HG03575 (cell line): ENCODE results near the gene WDFY4.

Experiments
- ATAC-seq: cut with Tn5 transposase; IDR thresholded peaks from one replicate; pipeline ENCODE4 v1.9.1; 2021; ENCODE audit not compliant: unreplicated experiment, insufficient number of reproducible peaks, low FRiP score; ENCODE audit errors: extremely low read depth

Gene WDFY4

DNA sequence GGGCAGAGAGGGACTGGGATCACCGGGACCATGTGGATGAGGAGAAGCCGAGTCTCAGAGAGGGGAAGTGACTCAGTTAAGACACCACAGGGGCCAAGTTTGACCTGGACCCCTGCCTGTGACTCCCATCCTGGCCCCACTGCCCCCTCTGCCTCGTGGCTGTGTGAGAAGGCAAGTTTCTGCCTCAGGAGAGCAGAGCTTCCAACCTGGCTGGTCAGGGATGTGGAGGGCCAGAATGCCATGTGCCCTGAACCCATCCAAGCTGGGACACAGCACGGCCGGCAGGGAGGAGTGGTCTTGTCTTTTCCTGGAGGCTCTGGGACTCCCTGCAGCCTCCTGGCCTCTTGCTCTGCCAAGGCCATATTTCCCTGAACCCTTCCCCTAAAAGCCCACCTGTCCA, 19.5 kb downstream of the WDFY4 start:
- ATAC-seq: no peak

DNA sequence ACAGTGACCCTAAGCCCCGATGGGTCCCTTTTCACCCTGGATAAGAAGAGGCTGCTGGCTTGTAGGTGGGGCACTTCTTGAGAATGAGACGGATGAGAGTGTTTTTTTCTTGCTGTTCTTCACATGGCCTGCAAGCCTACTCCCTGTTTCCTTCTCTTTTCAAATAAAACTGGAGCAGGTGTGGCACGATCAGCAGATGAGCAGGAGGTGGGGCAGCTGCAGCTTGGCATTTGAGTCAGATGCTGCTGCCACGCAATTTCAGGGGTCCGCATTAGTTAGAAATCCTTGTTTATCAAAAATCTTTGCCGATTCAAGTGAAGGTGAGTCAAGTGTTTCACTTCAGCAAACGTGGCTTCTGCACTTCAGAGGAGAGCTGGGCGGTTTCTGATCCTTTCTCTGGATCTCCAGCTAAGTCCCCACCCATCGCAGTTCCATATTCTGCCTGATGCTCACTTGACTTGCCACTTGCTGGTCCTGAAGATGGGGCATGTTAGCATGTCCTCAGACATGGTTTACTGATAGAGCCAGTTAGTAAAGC, 20.8 kb downstream of the WDFY4 start:
- no peak for ATAC-seq

DNA sequence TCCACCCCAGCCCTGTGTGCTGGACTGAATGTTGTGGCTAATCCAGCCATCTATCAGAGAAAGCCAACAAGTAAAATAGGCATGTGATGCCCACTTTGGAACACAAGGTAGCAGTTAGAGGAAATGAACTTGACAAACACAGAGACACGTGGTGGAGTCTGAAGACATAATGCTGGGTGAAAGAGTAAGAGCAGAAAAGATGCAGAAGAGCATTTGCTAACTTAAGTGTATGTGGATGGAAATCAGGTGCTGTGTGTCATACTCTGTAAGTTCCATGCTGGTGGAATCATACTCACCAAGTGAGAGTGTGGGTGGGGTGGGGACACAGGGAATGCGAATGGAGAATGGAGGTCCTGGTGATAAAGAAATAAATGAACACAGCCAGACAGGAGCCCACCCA, 22.8 kb downstream of the WDFY4 start:
- no peak for ATAC-seq

DNA sequence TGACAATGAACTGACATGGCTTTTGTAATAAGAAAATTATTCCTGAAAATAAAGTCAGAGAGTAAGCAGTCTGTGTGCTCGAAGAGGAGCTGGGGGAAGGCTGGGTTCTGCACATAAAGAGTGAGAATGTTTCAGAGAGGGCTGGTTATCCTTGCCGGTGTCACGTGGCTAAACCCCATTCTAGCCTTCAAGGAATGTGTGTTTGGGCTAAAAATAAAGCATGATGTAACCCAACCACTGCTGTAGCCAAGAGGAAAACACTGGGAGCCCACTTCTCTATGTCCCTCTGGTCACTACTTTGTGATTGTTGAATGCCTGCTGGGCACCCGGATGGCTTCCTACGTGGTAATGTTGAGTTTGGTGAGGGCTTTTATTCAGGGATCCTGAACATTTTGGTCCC, 23.5 kb downstream of the WDFY4 start:
- ATAC-seq: no peak

DNA sequence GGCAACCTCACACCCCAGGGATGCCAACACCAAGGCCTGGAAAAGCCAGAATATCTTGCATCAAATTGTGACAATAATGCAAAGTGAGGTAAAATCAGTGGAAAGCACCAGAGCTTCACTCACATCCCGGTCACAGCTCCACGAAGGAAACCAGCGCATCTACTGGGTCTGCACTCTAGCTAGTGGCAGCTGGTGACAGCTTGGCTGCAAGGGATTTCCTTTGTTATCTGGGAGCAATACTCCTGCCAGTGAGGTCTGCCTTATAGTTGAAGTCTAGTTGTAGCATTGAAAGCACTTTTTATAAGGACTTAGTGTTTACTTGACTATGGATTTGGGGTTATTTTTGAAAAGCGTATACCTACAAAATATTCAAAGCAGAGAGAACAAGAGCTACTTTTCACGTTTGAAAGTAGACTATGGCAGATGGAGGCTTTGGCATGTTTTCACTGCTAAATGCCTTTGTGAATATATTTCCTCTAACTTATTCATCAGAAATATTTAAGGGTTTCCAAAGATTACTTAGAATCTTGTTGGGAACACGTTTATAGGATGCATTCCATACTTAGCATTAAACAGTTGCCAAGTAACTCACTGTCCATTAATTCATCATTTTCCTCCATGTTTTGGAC, 26.1 kb downstream of the WDFY4 start:
- ATAC-seq: no peak

DNA sequence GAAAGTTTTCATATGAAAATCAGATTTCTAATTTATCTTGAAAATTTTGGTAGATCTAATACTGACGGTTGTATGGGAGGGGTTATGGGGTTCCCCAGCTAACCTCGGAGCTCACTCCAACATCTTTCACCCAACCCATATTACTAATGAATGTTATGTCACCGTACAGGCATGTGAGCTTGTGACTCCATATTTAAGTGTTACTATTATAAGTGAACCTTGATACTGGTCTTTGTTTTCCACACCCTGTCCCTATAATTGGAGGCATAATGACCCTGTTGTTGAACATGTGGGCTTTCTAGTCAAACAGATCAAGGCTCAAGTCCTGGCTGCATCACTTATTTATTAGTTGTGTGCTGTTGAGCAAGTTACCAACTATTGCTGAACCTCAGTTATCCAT, 27.2 kb downstream of the WDFY4 start:
- ATAC-seq: no peak

DNA sequence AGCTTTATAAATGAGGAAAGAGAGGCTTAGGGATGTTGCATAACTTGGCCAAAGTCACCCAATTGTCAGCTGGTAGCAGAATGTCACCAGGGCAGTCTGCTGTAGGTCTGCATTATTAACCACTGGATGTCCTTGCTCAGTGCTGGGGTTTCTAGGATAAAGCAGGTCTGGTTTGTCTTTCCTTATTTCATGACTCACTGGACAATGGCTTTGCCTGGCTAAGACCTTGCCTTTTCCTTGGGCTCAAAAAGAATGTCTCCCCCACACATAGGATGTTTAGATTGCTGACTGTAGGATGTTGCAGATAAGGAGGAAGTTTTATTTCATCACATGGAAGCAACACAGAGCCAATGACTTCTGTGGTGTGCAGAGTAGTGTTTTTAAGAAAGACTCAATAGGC, 29.4 kb downstream of the WDFY4 start:
- no peak for ATAC-seq

DNA sequence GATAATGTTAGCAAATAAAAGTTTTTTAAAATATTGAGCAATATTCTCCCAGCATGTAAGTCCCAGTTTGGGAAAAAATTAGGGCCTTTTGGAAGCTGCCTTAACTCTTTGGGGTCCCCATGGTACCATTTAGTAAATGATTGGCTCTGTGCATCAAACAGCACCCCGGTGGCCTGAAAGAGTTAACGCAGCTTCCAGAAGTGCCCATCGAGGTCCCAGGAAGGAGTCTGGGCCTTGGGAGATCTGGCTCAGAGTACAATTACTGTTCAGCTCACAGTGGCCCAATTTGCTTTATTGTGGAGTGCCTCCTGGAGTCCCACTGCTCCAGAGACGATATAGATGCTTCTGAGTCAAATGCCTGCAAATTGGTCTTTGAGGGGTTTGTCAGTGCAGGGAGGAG, 31.7 kb downstream of the WDFY4 start:
- no peak for ATAC-seq

DNA sequence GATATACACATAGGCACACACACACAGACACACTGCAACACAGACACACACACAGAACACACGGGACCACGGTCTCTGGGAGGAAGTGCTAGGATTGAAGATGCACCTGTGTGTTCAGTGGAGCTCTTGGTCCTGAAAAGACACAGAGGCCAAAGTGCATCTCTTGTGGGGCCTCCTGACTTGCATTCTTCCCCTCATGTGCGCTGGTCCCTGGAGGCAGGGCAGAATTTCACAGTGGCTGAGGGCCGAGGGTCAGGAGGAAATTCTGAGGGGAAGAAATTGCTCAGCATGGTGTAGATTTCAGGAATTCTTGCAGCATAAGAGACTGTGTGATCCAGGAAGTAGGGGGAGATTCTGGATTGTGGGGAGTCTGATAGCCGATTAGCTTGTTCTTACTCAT, 35.9 kb downstream of the WDFY4 start:
- ATAC-seq: no peak

DNA sequence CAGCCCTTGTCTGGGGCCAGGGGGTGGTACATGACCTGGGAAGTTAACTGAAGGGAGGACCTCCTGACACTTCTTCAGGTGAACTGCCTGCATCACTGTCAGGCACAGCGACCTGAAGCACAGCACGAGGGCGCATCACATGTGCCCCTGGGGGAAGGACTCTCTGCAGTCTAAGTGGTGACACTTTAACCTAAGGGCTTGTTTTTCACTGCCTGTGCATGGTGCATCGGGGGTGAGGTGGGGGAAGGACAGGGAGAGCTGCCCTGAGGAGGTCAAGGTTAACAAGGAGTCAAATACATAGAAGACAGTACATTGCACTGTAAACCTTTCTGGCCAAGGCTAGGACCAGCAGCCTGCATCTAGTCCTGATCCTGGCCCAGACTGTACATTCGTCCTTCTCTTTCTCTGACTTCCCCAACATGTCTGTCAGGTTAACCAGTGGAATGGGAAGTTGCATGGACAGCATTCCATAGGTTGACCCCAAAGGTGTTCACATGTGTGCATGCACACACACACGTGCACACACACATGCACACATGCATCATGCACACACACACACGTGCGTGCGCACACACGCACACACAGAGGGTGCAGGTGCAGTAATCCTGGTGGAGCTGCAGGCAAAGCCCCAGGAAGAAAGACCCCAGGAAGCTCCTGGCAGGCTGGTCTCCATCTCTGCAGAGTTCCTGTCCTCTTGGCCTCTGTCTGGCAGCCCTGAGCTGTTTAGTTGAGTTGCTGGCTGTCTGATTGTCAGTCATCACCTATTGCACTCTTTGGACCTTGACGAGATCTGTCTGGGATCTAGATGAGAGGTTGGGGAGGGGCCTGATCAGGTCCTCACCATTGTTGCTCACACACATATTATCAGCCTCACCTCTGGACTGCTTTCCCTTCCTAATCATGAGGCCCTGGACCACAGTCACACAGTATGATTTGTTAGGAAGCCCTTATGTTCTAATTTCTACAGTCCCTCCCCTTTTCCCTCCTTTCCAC, 37.8 kb downstream of the WDFY4 start:
- ATAC-seq: no peak

DNA sequence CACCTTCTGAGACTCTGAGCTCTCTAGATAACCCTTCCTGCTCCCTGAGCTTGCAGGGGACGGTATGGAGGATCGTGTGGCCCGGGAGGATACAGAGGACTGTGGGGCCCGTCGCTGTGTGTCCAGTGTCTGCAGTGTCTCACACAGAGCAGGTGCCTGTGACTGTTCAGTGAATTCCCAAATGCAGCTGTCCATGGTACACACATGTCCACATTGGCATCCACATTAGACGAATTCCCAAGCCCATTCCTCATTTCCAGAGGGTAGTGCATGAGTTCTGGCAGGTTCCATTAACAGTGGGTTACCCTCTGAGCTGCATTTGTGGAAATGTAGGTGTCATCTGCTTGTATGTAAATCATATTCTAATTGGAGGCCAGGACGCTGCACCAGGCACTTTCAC, 39.5 kb downstream of the WDFY4 start:
- ATAC-seq: no peak

DNA sequence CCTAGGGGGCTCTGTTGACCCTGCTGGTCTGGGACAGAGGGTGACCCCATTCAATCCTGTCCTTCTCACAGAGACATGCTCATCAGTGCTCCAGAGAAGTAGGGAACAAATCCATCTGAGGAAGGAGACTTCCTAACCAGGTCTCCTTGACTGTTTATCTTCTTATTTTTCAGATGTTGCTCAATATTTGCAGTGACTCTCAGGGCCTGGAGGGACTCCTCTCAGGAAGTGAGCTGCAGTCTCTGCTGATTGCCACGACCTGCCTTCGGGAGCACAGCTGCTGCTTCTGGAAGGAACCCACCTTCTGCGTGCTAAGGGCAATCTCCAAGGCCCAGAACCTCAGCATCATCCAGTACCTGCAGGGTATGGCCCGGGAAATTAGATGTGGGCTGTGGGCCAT, 41.0 kb downstream of the WDFY4 start:
- no peak for ATAC-seq

DNA sequence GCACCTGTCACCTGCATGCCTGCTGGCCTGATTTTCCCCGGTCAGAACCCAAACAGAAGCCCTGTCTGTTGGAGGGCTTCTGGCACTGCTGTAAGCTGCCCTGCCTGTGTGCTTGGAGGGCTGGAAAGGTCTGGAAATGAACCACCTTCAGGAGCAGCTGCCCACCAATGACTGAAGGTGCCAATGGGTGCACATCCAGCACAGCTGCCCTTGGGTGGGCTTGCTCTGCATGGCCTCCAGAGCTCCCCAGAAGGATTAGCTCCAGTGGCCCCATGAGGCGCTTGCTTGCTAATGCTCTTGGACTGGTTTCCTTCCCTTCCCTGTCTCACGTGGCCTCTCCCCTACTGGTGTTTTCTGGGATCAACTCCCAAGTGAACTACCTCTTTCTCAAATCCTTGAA, 43.2 kb downstream of the WDFY4 start:
- ATAC-seq: no peak

DNA sequence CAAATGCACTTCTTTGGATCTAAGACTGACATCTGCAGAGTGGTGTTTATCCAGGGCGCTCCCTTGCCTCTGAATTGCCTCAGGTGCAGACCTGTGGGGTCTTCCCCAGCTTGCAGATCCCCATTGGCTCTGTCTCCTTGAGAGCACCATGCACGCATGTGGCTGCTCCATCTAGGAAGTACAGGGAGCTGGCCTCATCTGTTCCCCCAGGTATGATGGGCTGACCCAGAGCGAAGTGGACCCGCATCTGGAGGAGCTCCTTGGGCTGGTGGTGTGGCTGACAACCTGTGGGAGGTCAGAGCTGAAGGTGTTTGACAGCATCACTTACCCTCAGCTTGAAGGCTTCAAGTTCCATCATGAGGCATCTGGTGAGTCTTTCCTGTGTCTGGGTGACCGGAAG, 44.5 kb downstream of the WDFY4 start:
- ATAC-seq: no peak

DNA sequence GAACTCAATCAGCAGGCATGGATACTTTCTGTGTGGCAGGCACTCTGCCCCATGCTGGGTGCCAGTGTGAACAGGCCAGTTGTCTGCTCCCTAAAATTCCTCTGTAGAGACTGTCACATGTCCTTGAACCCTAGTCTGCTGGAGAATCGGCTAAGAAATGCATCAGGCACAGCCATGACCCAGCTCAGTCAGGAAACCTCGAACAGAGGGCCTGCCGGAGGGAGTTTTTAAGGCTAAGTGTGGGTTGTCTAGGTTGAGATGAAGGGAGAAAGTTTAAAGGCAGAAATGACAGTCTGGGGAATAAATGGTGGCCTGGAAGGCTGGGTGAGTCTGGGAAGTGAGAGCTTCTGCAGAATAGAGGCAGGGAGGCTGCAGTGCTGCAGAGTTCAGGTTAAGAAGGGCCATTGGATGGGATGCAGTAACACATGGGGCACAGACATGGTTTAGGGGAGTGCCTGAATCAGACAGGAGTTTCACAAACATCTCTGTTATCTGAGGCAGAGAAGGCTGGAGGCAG, 45.3 kb downstream of the WDFY4 start:
- ATAC-seq: no peak

DNA sequence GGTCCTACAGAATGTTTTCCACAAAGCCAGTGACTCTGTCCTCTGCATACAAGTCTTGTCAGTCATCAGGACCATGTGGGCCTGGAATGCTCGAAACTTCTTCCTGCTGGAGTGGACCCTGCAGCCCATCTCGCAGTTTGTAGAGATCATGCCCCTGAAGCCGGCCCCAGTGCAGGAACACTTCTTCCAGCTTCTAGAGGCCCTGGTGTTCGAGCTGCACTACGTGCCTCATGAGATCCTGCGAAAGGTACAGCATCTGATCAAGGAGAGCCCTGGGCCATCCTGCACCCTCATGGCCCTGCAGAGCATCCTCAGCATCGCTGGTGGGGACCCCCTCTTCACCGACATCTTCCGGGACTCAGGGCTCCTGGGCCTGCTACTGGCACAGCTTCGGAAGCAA, 46.5 kb downstream of the WDFY4 start:
- no peak for ATAC-seq

DNA sequence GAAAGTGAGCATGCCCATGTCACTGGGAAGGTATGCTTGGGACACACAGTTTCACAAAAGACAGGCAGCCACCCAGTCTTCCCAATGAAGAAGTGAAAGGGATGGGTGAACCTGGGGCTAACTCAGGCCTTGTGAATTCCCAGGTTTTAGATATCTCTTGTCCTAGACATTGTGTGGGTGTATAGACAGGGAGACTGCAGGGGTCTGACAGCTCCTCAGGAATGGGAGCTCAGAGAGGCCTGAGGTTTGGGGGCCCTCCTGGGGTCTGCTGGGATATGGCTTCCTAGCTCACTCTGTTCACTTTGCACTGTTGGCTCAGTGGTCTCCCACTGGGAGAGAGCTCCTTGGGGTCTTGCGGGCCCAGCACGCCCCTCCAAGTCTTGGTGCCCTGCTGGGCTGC, 47.0 kb downstream of the WDFY4 start:
- ATAC-seq: no peak

DNA sequence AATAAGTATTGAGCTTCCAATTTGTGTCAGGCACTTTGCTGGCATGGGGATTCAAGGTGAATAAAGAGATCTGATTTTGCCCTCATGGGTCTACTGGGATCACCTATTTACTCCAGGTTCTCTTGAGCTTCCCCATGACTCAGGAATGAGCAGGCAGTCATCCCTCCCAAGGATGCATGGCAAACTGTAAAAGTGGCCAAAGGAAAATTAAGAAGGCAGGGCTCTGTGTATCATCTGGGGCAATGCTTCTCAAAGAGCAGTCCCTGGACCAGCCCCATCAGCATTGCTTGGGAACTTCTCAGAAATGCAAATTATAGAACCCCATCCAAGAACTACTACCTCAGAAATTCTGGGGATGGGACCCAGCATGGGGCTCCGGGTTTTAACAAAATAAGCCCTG, 48.7 kb downstream of the WDFY4 start:
- no peak for ATAC-seq

DNA sequence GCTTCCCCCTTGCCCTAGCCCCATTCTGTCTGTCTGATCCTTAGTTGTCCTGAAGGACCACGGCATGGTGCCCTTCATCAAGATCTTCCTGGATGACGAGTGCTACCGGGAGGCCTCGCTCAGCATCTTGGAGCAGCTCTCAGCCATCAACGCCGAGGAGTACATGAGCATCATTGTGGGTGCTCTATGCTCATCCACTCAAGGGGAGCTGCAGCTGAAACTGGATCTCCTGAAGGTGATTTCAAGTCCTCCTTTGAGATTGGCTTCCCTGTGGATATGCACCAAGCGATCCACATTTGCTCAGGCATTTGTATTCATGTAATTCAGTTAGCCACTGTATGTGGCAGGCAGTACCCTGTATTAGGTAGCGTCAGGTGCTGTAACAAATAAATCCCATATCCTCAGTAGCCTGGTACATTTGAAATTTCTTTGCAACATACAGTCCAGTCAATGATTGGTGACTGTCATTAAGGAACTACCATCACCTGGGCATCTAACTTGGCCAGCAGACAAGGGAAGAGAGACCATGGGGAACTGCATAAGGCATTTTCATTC, 51.2 kb downstream of the WDFY4 start:
- no peak for ATAC-seq

DNA sequence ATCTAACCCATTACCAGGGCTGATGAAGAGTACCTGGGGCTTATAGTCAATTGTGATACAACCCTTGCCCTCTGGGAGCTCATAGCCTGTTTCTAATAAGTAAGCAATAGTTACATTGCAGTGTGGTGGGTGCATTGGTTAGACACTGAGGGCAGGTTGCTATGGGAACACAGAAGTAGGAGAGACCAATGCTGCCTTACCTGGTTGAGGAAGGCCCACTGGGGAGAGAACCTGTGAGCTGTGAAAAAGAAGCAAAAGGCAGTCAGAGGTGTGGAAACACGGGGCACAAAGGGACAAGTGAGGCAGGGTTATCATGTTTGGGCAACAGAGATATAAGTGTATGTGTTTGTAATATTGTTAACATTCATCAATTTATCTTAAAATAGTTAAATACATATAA, 51.9 kb downstream of the WDFY4 start:
- ATAC-seq: no peak
